GM18498 (cell line): ENCODE results near the gene RBM5.

Experiments
- ATAC-seq: cut with Tn5 transposase; IDR thresholded peaks from one replicate; pipeline ENCODE4 v1.9.1; 2021; ENCODE audit warnings: mild to moderate bottlenecking, moderate library complexity; ENCODE audit not compliant: unreplicated experiment

Gene RBM5

GRCh38 chr3:50121072-50122032 lies 32.6 kb downstream of the RBM5 start:
- ATAC-seq = peak; percentile 72

- no peak for ATAC-seq
Observed at GRCh38 chr3:50122071-50122470, 33.4 kb downstream of the RBM5 start.

DNA sequence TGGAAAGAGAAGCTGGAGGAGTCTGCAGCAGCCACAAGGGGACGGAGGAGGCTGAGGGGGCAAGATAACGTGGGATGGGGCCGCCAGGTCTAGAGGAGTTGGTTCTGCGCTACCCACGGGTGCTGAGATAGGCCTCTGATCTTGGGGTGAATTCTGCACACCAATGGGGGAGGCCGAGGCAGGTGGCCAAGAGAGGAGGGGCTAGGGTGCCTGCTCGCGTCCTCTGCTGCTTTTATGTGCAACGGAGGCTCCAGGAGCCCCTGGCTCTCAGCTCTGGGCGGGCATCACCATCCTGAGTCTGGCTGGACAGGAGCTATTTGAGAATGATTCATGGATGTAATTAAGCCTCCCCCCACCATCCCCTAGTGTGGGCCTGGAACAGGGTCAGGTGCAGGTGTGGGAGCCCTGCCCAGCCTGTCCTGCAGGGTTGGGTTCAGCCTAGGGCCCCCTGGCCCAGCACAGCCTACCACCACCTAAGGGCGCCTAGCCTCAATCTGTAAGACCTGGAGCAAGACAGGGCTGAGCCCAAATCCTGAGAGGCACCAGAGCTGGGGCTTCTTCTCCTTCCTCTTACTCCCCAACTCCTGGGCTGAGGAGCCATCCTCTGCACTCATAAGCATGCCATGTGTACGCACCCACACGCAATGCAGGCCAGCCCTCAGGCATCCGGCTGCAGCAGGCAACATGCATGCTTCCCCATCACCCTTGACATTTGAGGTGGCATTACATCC lies 34.1 kb downstream of the RBM5 start:
- no peak for ATAC-seq

- no peak for ATAC-seq
Observed at GRCh38 chr3:50123394-50124051, 34.8 kb downstream of the RBM5 start.

- no peak for ATAC-seq
Observed at GRCh38 chr3:50124052-50124799, 35.5 kb downstream of the RBM5 start.

DNA sequence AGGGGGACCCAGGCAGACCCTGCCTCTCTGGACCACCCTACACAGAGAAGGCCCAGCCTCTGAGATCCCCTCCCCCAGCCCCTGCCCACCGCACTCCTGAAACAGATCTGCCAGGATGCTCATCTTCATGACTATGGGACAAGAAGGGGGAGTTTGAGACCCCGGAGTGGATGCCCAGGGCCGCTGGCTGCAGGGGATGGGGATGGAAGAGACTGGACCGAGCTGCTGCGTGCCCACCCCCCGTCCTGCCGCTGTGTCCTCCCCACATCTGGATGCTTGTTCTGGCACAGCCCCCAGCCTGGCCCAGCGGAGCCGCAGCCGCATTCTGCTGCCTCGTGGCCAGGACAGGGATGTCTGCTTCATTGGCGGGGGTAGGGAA lies 36.1 kb downstream of the RBM5 start:
- no peak for ATAC-seq

DNA sequence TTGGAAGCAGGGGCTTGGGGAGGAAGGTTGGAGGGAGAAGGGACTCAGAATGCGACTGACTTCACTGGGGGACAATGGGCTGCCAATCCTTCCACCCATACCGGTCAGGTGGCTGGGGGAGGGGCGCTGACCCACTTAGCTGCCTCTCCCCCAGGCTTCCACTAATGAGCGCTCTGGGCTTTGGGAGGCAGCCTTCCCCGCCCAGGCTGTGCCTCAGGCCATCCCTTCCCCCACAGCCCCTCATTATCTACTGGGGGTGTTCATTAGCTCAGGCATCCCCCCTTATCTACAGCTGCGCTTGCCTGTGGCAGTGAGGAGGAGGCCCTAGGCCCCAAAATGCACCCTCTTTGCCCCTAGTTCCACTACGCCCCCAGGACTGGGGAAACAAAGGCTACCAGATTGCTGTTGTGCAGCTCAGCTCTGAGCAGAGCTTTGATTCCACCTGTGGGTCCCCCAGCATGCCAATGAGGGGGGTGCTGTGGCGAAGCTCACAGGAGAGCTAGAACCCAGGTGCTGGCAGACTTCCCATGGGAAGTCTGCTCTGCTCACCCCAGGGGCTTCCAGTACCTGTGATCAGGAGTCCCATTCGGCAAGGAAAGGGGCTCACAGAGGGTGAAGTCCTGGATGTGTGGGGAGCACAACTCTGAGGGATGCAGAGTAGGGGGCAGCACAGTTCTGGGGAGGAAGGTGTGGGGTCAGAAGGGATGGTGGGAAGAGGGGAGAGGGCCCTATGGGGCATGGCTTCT lies 37.0 kb downstream of the RBM5 start:
- ATAC-seq = no peak

GRCh38 chr3:50126287-50127211 lies 37.8 kb downstream of the RBM5 start:
- ATAC-seq = no peak

- ATAC-seq = no peak
Observed at GRCh38 chr3:50127251-50127691, 38.6 kb downstream of the RBM5 start.

DNA sequence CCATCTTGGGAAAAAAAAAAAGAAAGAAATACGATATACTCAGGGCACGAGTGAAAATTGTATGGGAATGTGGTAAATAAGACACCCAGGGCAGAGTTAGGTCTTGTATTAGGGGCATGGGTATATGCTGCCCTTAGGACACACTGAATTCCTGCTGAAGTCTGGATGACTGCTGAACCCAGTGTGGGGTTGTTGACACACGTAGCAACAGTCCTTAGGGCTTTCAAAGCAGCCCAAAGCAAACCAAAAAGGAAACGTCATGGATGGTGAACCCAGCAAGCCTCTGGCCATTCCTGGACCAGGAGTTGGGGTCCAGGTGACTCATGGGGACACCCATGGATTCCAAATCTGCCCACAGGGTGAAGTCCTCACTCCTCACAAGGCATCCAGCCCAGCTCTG lies 39.3 kb downstream of the RBM5 start:
- no peak for ATAC-seq

GRCh38 chr3:50130436-50130835 lies 41.7 kb downstream of the RBM5 start:
- ATAC-seq = no peak

DNA sequence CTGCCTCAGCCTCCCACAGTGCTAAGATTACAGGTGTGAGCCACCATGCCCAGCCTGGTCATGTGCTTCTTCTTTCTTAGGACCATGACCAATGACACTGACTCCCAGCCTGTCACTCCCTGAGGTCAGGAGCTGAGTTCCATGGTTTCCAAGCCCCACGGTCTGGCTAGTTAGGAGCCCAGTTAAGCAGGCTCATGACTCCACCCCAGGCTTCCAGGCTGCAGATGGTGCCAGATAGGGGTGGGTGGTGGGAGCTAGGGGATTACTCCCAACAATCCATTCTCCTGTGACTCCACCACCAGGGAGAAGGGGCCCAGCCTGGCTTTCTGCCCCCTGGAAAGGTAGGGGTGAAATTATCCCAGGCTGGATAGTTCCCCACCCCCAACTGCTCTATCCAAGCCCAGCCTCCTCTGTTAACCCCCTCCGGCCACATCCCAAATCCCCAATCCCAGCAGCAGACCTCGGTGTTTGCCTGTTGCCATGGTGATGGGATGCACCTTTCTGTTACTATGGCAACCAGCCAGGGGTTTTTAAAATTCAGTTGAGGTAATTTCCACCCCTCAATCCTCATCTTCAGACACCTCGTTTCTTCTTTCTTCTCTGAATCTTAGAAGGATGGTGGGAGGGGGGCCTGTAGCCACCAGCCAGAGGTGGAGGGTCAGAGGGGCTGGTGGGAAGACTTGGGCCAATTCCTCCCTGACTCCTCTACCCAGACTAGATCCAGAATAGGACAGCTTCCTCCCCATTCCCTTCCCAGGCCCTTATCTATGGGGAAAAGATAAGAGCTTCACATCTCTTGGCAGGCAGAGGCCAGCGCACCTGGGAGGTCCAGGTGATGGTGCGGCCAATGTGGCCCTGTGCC lies 43.9 kb downstream of the RBM5 start:
- no peak for ATAC-seq

- no peak for ATAC-seq
Observed at GRCh38 chr3:50133283-50133615, 44.5 kb downstream of the RBM5 start.

DNA sequence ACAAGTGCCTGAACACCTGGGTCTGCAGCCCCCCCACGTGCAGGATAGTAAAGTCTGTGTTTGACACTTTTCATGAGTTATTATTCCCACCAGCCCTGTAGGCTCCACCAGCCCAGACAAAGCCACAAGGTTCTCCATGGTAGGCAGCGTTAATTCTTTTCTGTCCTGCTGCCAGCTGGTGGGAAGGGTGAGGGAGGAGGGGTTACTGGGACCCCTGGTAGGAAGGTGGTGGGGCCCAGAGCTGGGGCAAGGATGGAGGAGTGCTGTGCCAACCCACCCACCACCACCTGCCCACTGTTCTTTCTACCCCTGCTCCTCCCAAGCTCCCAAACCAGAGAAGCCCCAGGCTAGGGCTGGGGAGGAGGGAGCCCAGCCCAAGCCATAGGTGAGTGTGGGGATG lies 45.6 kb downstream of the RBM5 start:
- ATAC-seq = no peak

DNA sequence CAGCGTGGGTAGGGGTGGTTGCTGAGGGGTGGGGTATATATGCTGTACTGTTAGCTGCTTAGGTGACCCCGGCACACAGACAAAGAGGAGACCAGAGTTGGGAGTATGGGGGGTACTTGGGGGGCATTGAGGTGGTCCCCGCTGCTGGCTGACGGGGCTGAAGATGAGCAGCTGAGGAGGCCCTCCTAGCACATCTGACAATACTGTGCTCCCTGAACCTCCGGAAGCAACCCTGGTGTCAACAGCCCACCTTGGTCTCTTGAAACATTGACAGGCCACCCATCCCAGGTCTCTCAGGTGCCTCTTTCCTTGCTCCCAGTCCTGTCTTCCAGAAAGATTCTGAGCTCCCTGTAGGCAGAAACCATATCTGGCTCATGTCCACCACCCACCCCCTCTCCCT lies 47.2 kb downstream of the RBM5 start:
- no peak for ATAC-seq

GRCh38 chr3:50136714-50137405 lies 48.1 kb downstream of the RBM5 start:
- no peak for ATAC-seq

DNA sequence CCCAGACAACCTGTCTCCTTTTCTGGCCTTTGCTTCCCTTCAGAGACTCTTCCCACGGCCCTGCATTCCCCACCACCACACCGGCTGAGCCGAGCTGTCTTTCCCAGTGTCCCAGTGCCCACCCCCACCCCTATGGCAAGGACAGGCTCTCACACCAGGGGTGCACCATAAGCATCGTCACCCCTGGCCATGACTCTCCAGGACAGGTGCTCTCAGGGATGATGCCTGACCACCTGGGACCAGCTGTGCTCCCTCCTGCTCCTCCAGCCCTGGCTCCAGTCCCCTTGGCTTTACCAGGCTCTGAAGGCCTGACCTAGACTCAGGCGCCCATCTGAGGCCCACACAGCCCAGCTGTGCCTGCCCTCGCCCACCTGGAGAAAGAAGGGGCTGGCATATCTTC lies 48.8 kb downstream of the RBM5 start:
- ATAC-seq = no peak
